Activated naive CD8-positive, alpha-beta T cell treated with anti-CD3 and anti-CD28 coated beads, Interleukin-2, amount 10 ng/mL, durations not matched to agents 7 days and 5 days (primary cell): Measurements from ENCODE around the gene DAZ4. TPM values are rescaled to one million over a fixed set of nuclear protein-coding genes. Genes with fewer than 3 reads are reported as not detected.
"Not testable (repeated sequence)": the region's sequence is repeated elsewhere in the genome, so short reads cannot be mapped to it uniquely, and the experiment has no call there.

Experiments used
- ATAC-seq: fragments of 150-1000 bp; cut with Tn5 transposase; one replicate; pipeline ENCODE4 v1.10.0; 2021; ENCODE audit warnings: low read depth, moderate library complexity
- POLR2A ChIA-PET: fragments of 350-600 bp; sonication (Branson Sonifier 250); formaldehyde crosslinking; loops from one replicate; lab custom pipeline; 2021; ENCODE audit warnings: antibody characterized with exemption; lab: Charles Lee
- DNase-seq: peaks from one replicate; pipeline ENCODE4 v3.0.0; 2021
- H3K27ac Mint-ChIP-seq: one replicate; pipeline ENCODE4 v1.8.0; 2022; ENCODE audit warnings: mild to moderate bottlenecking, mixed read lengths
- H3K27me3 Mint-ChIP-seq: one replicate; pipeline ENCODE4 v1.8.0; 2022; ENCODE audit warnings: mild to moderate bottlenecking, moderate library complexity, mixed read lengths
- H3K36me3 Mint-ChIP-seq: one replicate; pipeline ENCODE4 v1.8.0; 2021; ENCODE audit warnings: mild to moderate bottlenecking, mixed read lengths
- H3K4me1 Mint-ChIP-seq: one replicate; pipeline ENCODE4 v1.8.0; 2021; ENCODE audit warnings: mixed read lengths
- H3K4me3 Mint-ChIP-seq: one replicate; pipeline ENCODE4 v1.8.0; 2022; ENCODE audit warnings: mild to moderate bottlenecking, moderate library complexity, mixed read lengths
- H3K9me3 Mint-ChIP-seq: one replicate; pipeline ENCODE4 v1.8.0; 2021; ENCODE audit warnings: mixed read lengths
- total RNA-seq, 2 experiments: library from RNA; stranded (reverse); gene quantifications; one replicate each; pipeline ENCODE4 v1.2.3, GENCODE V29; 2021

DAZ4 gene, protein sequence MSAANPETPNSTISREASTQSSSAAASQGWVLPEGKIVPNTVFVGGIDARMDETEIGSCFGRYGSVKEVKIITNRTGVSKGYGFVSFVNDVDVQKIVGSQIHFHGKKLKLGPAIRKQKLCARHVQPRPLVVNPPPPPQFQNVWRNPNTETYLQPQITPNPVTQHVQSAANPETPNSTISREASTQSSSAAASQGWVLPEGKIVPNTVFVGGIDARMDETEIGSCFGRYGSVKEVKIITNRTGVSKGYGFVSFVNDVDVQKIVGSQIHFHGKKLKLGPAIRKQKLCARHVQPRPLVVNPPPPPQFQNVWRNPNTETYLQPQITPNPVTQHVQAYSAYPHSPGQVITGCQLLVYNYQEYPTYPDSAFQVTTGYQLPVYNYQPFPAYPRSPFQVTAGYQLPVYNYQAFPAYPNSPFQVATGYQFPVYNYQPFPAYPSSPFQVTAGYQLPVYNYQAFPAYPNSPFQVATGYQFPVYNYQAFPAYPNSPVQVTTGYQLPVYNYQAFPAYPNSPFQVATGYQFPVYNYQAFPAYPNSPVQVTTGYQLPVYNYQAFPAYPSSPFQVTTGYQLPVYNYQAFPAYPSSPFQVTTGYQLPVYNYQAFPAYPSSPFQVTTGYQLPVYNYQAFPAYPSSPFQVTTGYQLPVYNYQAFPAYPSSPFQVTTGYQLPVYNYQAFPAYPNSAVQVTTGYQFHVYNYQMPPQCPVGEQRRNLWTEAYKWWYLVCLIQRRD
- total RNA-seq: not detected

DNA sequence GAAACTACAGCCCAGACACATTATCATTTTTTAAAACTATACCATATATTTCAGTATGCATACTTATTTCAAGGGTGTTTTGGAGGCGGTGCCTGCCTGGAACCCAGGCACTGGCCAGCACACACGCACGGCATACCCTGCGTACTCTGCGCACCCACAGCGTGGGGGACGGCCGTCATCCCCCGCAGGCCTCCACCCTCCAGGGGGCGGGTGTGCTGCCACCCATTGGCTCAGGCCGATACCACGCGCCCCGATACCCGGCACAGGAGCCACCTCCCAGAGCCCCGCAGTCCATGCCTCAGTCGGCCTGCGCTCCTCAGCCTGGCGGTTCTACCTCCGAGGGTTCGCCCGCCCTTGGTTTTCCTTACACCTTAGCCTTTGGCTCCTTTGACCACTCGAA lies at the start of gene DAZ4:
Gene DAZ4, plus strand, starts transcription at position 301 of the 400 bp plus-strand sequence. CDS start 208 bp downstream, outside the sequence.
- ATAC-seq, POLR2A ChIA-PET, H3K4me3 Mint-ChIP-seq, H3K4me1 Mint-ChIP-seq, DNase-seq, H3K27ac Mint-ChIP-seq, H3K36me3 Mint-ChIP-seq, H3K9me3 Mint-ChIP-seq, H3K27me3 Mint-ChIP-seq: not testable (repeated sequence)

DNA sequence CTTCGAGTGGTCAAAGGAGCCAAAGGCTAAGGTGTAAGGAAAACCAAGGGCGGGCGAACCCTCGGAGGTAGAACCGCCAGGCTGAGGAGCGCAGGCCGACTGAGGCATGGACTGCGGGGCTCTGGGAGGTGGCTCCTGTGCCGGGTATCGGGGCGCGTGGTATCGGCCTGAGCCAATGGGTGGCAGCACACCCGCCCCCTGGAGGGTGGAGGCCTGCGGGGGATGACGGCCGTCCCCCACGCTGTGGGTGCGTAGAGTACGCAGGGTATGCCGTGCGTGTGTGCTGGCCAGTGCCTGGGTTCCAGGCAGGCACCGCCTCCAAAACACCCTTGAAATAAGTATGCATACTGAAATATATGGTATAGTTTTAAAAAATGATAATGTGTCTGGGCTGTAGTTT lies 20.4 kb upstream of the DAZ4 start, which contains the start of gene DAZ3:
Gene DAZ3, minus strand, starts transcription at position 101 of the 400 bp plus-strand sequence. CDS start 208 bp downstream, outside the sequence.
- ATAC-seq, H3K9me3 Mint-ChIP-seq, H3K4me1 Mint-ChIP-seq, H3K36me3 Mint-ChIP-seq, POLR2A ChIA-PET, H3K4me3 Mint-ChIP-seq, H3K27me3 Mint-ChIP-seq, DNase-seq, H3K27ac Mint-ChIP-seq: not testable (repeated sequence)

DNA sequence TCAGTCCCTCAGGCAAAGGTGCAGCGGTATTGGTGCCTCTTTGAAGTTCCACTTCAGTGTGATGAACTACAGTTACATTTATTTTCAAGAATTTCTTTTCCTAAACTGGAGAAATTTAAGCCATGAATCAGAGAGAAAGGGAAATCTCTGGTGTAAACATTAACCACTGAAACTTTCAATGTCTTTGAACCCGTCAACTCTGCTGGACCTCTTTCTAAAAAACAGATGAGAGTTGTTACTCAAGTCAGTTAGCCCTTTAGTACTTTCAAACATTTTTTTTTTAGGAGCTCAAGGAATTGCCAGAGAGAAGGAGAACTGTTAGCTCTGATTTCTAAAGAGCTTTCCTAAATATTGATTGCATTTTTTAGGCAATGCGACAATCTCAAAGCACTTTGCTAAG lies 11.9 kb upstream of the DAZ4 start:
- H3K9me3 Mint-ChIP-seq, DNase-seq, ATAC-seq, H3K4me3 Mint-ChIP-seq, H3K4me1 Mint-ChIP-seq, H3K36me3 Mint-ChIP-seq, POLR2A ChIA-PET, H3K27me3 Mint-ChIP-seq, H3K27ac Mint-ChIP-seq: not testable (repeated sequence)

DNA sequence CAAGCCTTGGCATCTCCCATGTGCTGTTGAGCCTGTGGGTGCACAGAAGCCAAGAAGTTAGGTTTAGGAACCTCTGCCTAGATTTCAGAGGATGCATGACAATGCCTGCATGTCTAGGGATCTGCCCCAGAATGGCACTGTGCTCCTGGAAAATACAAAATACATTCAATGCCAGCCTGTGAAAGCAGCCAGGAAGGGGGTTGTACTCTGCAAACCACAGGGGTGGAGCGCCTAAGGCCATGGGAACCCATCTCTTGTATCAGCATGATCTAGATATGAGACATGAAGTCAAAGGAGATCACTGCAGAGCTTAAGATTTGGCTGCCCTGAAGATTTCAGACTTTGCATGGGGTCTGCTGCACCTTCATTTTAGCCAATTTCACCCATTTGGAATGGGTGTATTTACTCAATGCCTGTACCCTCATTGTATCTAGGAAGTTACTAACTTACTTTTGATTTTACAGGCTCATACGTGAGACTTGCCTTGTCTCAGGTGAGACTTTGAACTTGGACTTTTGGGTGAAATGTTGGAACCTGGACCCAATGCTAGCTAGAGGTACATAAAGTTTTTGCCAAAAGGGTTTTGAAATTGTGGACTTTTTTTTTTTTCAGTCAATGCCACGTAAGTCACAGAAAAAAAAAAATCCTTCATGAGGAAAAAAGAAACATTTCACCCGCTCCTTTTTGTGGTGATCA lies 9.4 kb upstream of the DAZ4 start:
- H3K4me1 Mint-ChIP-seq, ATAC-seq, H3K27me3 Mint-ChIP-seq, POLR2A ChIA-PET, DNase-seq, H3K36me3 Mint-ChIP-seq, H3K9me3 Mint-ChIP-seq, H3K27ac Mint-ChIP-seq, H3K4me3 Mint-ChIP-seq: not testable (repeated sequence)

DNA sequence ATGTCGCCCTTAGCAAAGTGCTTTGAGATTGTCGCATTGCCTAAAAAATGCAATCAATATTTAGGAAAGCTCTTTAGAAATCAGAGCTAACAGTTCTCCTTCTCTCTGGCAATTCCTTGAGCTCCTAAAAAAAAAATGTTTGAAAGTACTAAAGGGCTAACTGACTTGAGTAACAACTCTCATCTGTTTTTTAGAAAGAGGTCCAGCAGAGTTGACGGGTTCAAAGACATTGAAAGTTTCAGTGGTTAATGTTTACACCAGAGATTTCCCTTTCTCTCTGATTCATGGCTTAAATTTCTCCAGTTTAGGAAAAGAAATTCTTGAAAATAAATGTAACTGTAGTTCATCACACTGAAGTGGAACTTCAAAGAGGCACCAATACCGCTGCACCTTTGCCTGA lies 8.7 kb upstream of the DAZ4 start:
- DNase-seq, H3K36me3 Mint-ChIP-seq, H3K27me3 Mint-ChIP-seq, H3K4me3 Mint-ChIP-seq, H3K27ac Mint-ChIP-seq, ATAC-seq, POLR2A ChIA-PET, H3K4me1 Mint-ChIP-seq, H3K9me3 Mint-ChIP-seq: not testable (repeated sequence)

Other genes starting within 250 kb of the DAZ4 start
- not detected for gene BPY2B, start 215.9 kb upstream of the DAZ4 start, total RNA-seq
- not detected for gene DAZ3, start 20.5 kb upstream of the DAZ4 start, total RNA-seq
- gene BPY2C, start 218.2 kb downstream of the DAZ4 start, total RNA-seq: not detected